Measurements from ENCODE around the gene SNX7.

GRCh38 chr1:98644510-98644909, 17.0 kb upstream of the SNX7 start:
- TF ChIP-seq CTCF (IDR thresholded peaks at IDR 0.05 in 4 of 5, conservative IDR thresholded peaks at IDR 0.05 in 1 of 5) = no peak
- no peak for TF ChIP-seq POLR2A (IDR thresholded peaks at IDR 0.05)
